HG03469 (cell line): ENCODE data around the gene SLC39A11.
"Not testable (repeated sequence)": the region's sequence is repeated elsewhere in the genome, so short reads cannot be mapped to it uniquely, and the experiment has no call there.

ENCODE experiments used
- ATAC-seq: cut with Tn5 transposase; IDR thresholded peaks from one replicate; pipeline ENCODE4 v1.9.1; 2021; ENCODE audit warnings: mild to moderate bottlenecking, moderate library complexity, moderate number of reproducible peaks; ENCODE audit not compliant: unreplicated experiment

Gene SLC39A11

GRCh38 chr17:73072219-73072962, 20.1 kb downstream of the SLC39A11 start:
- no peak for ATAC-seq

- ATAC-seq: no peak
These were observed 21.2 kb downstream of the SLC39A11 start for GRCh38 chr17:73071066-73071999.

- ATAC-seq: no peak
These were observed 22.6 kb downstream of the SLC39A11 start for GRCh38 chr17:73069841-73070240.

GRCh38 chr17:73069164-73069770, 23.2 kb downstream of the SLC39A11 start:
- no peak for ATAC-seq

GRCh38 chr17:73068322-73069153, 23.9 kb downstream of the SLC39A11 start:
- no peak for ATAC-seq

GRCh38 chr17:73067699-73068098, 24.8 kb downstream of the SLC39A11 start:
- not testable (repeated sequence) for ATAC-seq

GRCh38 chr17:73067075-73067474, 25.4 kb downstream of the SLC39A11 start:
- no peak for ATAC-seq

GRCh38 chr17:73066148-73066884, 26.2 kb downstream of the SLC39A11 start:
- ATAC-seq: no peak

GRCh38 chr17:73065376-73065775, 27.1 kb downstream of the SLC39A11 start:
- ATAC-seq: no peak

- ATAC-seq: no peak
These were observed 28.2 kb downstream of the SLC39A11 start for GRCh38 chr17:73064084-73064938.

GRCh38 chr17:73062726-73063125, 29.8 kb downstream of the SLC39A11 start:
- ATAC-seq: no peak

GRCh38 chr17:73061161-73061560, 31.3 kb downstream of the SLC39A11 start:
- no peak for ATAC-seq

GRCh38 chr17:73060721-73061120, 31.8 kb downstream of the SLC39A11 start:
- no peak for ATAC-seq

- ATAC-seq: not testable (repeated sequence)
These were observed 32.8 kb downstream of the SLC39A11 start for GRCh38 chr17:73059713-73060112.

GRCh38 chr17:73058022-73058421, 34.5 kb downstream of the SLC39A11 start:
- ATAC-seq: no peak

GRCh38 chr17:73057196-73057595, 35.3 kb downstream of the SLC39A11 start:
- no peak for ATAC-seq

GRCh38 chr17:73052923-73053322, 39.6 kb downstream of the SLC39A11 start:
- ATAC-seq: no peak

- ATAC-seq: no peak
These were observed 41.7 kb downstream of the SLC39A11 start for GRCh38 chr17:73050797-73051196.

- ATAC-seq: no peak
These were observed 44.3 kb downstream of the SLC39A11 start for GRCh38 chr17:73048170-73048569.
